Measurements from ENCODE around the gene PALD1.

DNA sequence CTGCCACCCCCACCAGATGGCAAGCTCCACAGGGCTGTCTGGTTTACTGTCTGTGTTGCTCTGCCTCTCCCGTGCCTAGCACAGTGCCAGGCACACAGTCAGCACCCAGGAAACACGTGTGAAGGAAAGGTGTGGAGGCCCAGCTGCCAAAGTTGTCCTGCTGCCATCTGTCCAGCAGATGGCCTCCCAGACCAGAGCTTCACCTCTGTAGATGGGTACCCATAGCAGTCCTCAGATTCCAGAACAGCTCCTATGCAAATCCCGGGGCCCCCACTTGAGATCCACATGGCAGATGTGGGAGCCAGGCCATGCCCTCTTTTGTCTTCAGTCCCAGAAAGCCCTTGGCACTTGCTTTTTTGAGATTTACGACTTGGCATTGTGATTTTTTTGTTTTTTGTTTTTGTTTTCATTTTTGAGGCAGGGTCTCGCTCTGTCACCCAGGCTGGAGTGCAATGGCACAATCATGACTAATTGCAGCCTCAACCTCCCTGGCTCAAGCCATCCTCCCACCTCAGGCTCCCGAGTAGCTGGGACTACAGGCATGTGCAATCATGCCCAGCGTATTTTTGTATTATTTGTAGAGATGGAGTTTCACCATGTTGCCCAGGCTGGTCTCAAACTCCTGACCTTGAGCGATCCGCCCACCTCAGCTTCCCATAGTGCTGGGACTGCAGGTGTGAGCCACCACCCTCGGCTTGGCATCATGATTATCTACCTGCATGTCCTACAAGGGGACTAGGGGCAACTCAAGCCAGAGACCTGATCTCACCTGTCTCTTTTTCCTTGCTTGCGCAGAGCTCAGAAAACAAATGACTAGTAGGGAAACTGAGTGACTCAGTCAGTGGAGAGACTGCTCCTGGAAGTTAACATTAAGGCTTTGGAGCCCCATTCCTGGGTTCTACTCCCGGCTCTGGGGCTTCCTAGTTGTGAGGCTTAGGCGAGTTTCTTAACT, 16.9 kb upstream of the PALD1 start:
- TF ChIP-seq, protein P1, sequence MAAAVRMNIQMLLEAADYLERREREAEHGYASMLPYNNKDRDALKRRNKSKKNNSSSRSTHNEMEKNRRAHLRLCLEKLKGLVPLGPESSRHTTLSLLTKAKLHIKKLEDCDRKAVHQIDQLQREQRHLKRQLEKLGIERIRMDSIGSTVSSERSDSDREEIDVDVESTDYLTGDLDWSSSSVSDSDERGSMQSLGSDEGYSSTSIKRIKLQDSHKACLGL (CRISPR knock-in tag; IDR thresholded peaks at IDR 0.05) = no peak
- TF ChIP-seq, protein P2, sequence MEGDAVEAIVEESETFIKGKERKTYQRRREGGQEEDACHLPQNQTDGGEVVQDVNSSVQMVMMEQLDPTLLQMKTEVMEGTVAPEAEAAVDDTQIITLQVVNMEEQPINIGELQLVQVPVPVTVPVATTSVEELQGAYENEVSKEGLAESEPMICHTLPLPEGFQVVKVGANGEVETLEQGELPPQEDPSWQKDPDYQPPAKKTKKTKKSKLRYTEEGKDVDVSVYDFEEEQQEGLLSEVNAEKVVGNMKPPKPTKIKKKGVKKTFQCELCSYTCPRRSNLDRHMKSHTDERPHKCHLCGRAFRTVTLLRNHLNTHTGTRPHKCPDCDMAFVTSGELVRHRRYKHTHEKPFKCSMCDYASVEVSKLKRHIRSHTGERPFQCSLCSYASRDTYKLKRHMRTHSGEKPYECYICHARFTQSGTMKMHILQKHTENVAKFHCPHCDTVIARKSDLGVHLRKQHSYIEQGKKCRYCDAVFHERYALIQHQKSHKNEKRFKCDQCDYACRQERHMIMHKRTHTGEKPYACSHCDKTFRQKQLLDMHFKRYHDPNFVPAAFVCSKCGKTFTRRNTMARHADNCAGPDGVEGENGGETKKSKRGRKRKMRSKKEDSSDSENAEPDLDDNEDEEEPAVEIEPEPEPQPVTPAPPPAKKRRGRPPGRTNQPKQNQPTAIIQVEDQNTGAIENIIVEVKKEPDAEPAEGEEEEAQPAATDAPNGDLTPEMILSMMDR (CRISPR knock-in tag; IDR thresholded peaks at IDR 0.05) = peak; percentile 89
- TF ChIP-seq, protein P3, sequence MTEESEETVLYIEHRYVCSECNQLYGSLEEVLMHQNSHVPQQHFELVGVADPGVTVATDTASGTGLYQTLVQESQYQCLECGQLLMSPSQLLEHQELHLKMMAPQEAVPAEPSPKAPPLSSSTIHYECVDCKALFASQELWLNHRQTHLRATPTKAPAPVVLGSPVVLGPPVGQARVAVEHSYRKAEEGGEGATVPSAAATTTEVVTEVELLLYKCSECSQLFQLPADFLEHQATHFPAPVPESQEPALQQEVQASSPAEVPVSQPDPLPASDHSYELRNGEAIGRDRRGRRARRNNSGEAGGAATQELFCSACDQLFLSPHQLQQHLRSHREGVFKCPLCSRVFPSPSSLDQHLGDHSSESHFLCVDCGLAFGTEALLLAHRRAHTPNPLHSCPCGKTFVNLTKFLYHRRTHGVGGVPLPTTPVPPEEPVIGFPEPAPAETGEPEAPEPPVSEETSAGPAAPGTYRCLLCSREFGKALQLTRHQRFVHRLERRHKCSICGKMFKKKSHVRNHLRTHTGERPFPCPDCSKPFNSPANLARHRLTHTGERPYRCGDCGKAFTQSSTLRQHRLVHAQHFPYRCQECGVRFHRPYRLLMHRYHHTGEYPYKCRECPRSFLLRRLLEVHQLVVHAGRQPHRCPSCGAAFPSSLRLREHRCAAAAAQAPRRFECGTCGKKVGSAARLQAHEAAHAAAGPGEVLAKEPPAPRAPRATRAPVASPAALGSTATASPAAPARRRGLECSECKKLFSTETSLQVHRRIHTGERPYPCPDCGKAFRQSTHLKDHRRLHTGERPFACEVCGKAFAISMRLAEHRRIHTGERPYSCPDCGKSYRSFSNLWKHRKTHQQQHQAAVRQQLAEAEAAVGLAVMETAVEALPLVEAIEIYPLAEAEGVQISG (CRISPR knock-in tag; IDR thresholded peaks at IDR 0.05) = no peak
- TF ChIP-seq KAT7 (CRISPR knock-in tag; IDR thresholded peaks at IDR 0.05; ENCODE audit: borderline replicate concordance) (no peak), ZNF768 (CRISPR knock-in tag; IDR thresholded peaks at IDR 0.05) (no peak), ZNF282 (IDR thresholded peaks at IDR 0.05; ENCODE audit: partially characterized antibody) (no peak), SOX5 (CRISPR knock-in tag; IDR thresholded peaks at IDR 0.05; ENCODE audit: borderline replicate concordance) (no peak), POLR2A (IDR thresholded peaks at IDR 0.05; ENCODE audit: insufficient read depth in 1 of 2, low read depth in 2 of 2, low read length in 2 of 2) (no peak), CHD2 (IDR thresholded peaks at IDR 0.05; ENCODE audit: low read depth, low read length) (no peak), NFE2 (CRISPR knock-in tag; IDR thresholded peaks at IDR 0.05) (no peak)
- TF ChIP-seq, protein P4, sequence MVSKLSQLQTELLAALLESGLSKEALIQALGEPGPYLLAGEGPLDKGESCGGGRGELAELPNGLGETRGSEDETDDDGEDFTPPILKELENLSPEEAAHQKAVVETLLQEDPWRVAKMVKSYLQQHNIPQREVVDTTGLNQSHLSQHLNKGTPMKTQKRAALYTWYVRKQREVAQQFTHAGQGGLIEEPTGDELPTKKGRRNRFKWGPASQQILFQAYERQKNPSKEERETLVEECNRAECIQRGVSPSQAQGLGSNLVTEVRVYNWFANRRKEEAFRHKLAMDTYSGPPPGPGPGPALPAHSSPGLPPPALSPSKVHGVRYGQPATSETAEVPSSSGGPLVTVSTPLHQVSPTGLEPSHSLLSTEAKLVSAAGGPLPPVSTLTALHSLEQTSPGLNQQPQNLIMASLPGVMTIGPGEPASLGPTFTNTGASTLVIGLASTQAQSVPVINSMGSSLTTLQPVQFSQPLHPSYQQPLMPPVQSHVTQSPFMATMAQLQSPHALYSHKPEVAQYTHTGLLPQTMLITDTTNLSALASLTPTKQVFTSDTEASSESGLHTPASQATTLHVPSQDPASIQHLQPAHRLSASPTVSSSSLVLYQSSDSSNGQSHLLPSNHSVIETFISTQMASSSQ (IDR thresholded peaks at IDR 0.05; ENCODE audit: low read depth) = no peak
- TF ChIP-seq, protein P4 (CRISPR knock-in tag; IDR thresholded peaks at IDR 0.05; ENCODE audit: borderline replicate concordance) = no peak
- TF ChIP-seq, protein P5, sequence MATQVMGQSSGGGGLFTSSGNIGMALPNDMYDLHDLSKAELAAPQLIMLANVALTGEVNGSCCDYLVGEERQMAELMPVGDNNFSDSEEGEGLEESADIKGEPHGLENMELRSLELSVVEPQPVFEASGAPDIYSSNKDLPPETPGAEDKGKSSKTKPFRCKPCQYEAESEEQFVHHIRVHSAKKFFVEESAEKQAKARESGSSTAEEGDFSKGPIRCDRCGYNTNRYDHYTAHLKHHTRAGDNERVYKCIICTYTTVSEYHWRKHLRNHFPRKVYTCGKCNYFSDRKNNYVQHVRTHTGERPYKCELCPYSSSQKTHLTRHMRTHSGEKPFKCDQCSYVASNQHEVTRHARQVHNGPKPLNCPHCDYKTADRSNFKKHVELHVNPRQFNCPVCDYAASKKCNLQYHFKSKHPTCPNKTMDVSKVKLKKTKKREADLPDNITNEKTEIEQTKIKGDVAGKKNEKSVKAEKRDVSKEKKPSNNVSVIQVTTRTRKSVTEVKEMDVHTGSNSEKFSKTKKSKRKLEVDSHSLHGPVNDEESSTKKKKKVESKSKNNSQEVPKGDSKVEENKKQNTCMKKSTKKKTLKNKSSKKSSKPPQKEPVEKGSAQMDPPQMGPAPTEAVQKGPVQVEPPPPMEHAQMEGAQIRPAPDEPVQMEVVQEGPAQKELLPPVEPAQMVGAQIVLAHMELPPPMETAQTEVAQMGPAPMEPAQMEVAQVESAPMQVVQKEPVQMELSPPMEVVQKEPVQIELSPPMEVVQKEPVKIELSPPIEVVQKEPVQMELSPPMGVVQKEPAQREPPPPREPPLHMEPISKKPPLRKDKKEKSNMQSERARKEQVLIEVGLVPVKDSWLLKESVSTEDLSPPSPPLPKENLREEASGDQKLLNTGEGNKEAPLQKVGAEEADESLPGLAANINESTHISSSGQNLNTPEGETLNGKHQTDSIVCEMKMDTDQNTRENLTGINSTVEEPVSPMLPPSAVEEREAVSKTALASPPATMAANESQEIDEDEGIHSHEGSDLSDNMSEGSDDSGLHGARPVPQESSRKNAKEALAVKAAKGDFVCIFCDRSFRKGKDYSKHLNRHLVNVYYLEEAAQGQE (IDR thresholded peaks at IDR 0.05; ENCODE audit: borderline replicate concordance in 1 of 2, low read depth in 1 of 2, low read length in 2 of 2) = no peak
- TF ChIP-seq, protein P6, sequence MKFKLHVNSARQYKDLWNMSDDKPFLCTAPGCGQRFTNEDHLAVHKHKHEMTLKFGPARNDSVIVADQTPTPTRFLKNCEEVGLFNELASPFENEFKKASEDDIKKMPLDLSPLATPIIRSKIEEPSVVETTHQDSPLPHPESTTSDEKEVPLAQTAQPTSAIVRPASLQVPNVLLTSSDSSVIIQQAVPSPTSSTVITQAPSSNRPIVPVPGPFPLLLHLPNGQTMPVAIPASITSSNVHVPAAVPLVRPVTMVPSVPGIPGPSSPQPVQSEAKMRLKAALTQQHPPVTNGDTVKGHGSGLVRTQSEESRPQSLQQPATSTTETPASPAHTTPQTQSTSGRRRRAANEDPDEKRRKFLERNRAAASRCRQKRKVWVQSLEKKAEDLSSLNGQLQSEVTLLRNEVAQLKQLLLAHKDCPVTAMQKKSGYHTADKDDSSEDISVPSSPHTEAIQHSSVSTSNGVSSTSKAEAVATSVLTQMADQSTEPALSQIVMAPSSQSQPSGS (CRISPR knock-in tag; IDR thresholded peaks at IDR 0.05) = no peak

Measured in HepG2 (cell line).